ELR (cell line): ENCODE measurements around the gene CCRL2.
"Not testable (repeated sequence)": the region's sequence is repeated elsewhere in the genome, so short reads cannot be mapped to it uniquely, and the experiment has no call there.

Experiments used
- DNase-seq: peaks from one replicate; pipeline ENCODE4 v3.0.0-alpha.2; 2015; ENCODE audit warnings: low read depth

CCRL2 gene

DNA sequence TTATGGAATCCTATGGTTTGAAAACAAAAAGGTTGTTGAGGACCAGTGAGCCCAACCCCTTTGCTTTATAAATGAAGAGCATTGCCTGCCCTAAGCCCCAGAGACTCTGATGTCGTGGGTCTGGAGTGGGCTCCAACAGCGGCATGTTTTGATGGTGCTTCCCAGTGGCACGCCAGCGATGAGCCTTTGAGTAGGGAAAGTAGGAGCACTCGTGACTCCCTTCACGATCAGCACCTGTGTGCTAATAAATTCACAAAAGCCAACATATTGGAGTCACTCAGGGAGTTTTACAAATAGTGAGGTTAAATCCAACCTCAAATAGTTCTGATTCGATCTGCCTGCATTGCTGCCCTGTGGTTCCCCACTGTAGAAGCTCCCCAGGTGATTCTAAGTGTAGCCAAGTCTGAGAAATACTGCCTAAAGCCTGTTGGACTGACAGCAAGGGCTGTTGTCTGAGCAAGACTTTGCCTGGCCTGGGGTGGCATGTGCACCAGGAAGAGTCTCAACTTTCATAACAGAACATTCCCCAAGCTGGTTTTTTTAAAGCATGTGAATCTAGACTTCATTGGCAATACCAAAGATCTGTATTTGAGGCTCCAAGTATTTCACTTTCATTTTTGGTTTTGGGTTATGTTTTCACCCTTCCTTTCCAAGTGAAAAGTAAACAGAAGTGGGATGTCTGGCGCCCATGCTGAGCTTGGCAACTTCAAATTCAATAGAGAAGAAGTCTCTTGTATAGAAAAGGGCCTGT is 26.4 kb upstream of the CCRL2 start:
- DNase-seq: no peak

DNA sequence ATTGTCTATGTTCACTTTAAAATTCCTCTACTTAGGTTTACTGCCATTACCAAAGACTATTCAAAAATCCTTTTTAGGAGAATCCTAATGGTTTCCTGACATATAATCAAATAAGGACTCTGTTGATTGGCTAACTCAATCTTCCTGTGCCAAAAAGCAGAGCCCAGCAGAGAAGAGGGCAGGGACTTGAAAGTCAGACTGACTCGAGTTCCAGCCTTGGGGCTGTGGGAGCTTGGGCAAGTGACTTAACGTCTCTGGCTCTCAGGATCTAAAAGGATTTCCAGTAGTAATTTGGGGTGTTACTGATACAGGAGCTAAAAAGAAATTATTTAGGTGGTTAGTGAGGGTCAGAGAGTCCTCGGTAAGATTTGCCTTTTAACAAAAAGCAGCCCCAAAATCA is 25.4 kb upstream of the CCRL2 start:
- DNase-seq: no peak

DNA sequence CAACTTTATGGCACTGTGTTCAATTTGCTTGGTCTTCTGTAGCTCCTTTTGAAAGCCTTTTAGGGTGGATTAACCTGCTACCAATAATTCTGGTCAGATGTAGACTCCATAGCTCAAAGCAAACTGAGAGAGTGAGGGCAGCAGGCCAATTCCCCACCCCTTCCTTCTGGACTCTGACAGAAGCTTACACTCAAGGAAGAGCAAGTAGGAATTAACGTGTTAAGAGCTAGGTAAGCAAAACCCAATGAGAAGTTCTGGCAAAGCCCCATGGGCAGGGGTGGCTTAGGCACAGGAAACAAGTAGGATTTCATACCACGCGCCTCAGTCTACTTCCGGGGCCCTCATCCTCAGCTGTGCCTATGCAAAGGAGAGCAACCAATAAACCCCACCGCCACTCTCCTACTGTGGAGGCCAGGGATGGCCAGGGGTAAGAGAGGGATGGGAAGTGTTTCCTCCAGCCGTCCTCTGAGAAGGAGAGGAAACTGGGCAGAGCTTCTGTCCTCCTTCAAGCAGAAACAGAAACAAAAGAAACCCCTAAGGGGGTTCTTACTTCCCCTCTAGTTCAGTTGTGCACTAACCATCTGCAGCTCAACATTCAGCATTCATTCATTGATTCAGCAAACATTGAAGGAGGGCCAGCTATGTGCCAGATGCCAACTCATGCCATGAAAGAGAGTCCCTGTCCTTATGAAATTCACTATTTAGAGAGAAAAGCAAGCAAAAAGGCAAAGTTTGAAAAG is 23.7 kb upstream of the CCRL2 start:
- DNase-seq: no peak

DNA sequence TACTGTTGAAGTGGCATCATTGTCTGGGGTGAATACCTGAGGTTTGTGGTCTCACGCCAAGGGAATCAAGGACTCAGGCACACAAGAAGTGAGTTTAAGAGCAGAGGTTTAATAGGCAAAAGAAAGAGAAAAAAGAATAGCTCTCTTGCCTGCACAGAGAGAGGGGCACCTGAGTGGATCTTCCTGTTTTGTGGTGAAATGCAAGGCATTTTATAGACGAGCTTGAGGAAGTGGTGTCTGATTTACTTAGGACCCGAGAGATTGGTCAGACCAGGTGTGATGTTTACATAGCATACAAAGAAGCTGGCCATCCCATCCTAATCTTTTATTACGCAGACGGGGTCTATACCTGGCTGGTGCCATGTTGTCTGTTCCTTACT is 23.1 kb upstream of the CCRL2 start:
- DNase-seq: no peak

DNA sequence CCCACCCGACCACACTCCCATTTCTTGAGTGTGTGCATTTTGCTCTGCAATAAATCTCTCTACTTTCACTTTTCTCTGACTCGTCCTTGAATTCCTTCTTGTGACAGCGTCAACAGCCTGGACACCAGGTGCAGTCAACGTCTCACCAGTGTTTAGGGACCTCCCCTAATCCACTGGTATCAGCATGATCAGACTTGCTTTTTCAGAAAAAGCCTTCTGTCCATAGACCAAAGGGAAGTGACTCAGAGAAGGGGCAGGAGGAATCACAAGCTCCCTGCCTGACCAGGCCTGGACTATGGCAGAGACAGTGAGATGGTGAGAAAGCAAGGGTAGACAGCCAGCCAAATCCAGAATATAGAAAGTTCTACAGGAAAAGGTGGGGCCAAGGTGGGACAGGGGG is 20.9 kb upstream of the CCRL2 start:
- peak; percentile 87 for DNase-seq

DNA sequence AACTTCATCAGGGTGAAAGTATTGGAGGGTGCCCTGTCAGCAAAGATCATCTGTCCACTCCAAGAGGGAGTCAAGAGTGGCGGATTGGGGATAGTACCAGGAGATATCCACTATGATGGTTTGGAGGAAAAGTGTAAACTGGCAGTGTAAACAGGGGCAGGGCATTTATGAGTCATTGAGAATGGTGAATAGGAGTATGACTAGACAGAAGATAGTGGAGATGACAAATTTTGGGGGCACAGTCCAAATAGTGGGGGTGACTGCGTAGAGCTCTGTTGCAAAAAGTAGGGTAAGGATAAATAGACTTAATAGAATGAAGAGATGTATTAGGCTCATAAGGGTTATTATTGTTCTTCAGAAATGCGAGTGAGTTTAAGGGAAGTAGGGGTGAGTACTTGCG is 18.2 kb upstream of the CCRL2 start:
- not testable (repeated sequence) for DNase-seq

DNA sequence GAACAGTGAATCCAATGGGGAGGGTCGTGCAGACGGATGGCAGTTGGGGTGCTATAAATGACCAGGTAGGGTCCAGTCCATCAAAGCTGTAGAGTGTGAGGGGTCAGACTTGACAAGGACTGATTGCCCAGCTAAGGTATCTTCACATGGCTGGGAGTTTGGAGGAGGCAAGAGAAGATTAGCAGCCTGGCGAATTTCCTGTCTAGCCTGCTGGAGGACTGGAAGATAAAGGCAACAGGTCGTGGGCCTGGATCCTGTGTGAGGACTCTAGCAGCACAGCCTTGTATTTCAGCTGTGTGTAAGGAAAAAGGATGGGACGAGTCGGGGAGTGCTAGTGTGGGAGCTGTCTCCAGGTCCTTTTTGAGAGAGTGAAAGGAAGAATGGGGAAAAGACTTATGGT is 17.8 kb upstream of the CCRL2 start:
- DNase-seq: no peak

DNA sequence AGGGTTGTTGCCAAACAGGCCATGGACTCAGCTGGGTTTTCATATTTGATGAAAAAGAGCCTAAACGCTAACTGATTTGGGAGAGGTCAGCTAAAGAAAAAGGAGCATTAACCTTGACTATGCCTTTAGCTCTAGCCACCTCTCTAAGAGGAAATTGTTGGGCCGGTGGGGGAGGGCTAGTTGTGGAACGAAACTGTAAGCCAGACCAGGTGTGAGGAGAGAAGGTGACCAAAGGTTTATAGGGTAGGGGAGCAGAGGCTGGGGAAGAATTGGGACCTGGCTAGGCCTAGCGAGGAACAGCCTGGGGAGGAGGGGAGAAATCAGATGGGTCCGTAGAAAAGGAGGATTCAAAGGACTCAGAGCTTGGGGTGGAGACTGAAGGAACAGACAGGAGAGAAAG is 15.5 kb upstream of the CCRL2 start:
- DNase-seq: not testable (repeated sequence)

DNA sequence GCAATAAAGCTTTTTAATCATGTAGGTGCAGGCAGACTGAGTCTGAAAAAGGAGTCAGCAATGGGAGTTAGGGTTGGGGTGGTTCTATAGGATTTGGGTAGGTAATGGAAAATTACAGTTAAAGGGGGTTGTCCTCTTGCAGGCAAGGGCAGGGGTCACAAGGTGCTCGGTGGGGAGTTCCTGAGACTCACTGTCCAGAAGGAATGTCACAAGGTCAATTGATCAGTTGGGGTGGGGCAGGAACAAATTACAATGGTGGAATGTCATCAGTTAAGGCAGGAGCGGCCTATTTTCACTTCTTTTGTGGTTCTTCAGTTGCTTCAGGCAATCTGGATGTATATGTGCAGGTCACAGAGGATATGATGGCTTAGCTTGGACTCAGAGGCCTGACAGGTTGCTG is 14.0 kb upstream of the CCRL2 start:
- DNase-seq: no peak

DNA sequence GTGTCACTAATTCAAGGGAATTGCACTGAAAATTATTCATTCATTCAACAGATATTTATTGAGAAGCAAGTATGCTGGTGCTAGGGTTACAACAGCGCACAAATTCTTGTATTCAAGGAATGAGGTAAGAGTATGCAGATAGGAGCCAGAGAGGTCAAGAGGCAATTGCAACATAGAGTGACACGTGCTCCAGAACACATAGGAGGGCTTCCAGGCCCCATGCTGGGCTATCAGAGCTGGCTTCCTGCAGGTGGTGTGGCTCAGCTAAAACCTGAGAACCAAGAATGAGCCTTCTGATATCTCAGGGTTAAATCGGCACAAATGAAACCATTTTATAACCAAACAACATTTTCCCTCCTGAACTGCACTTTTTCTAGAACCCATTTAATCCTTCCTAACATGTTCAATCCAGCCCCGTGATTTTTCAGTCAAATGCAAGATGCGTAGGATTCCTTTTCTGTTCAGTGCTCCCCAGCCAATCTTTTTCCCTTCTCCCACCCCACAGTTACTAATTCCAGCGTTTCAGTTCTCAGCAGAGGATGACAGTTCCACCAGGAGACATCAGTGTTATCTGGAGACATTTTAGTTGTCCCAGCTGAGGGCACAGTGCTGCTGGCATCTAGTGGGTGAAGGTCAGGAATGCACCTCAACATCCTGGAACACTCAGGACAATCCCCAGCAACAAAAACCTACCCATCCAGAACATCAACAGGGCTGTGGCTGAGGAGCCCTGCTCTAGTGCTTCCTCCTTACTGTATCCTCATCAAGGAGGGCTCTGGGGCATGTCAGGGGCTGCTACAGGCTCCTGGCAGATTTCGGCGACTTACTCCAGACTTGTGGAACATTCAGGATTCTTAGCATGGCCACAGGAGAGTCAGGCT is 13.3 kb upstream of the CCRL2 start:
- peak; percentile 61 for DNase-seq

DNA sequence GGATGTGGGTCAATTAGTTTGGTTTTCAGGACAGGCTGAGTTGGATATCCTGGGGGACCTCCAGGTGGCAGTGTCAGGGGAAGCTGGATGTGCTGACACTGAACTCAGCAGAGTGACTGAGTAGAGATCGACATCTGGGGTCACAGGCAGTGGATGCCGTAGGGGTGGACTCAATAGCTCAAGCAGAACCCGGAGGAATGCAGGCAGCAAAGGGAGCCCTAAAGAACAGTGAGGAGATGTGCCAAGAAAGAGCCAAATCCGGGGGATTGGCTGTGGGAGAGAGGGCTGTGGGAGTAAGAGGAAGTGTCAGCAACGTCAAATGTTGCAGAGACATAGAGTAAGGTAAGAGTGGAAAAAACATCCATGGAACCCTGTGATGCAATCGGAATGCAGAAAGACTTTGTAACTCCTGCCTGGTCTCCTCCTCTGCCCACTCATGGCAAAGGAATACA is 11.8 kb upstream of the CCRL2 start:
- peak; percentile 43 for DNase-seq

DNA sequence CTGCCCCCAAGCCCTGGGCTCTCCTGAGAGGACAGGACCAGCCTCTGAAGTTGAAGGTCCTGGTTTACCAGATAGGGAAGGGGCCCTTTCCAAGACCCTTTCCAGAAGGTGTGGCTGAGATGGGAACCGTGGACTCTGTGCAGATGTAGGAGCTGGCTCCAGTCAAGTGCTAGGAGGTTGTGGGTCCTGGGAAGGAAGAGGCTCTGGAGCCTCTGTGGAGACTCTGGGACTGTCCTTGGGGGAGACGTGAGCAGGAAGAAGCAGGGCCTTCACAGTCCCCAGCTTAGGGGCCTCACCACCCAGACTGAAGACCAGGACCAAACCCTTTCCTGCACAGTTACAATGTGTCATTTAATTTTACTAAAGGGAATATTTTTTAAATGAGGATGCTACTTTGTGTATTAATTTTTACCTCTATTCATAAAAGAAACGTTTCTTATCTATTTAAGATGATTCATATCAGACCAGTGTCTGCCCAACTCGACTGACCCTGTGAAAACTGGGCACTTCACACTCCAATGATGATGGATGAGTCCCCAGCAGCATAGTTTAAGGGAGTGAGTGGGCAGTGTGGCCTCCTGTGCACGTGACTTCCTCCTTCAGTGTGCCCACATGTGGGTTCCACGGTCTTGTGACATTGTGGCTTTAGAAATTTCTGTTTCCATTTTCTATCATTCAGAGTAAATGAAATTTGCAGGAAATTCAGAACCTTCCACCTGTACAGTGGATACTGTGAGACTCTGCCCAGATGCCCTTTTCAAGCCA is 11.1 kb upstream of the CCRL2 start:
- DNase-seq: no peak

DNA sequence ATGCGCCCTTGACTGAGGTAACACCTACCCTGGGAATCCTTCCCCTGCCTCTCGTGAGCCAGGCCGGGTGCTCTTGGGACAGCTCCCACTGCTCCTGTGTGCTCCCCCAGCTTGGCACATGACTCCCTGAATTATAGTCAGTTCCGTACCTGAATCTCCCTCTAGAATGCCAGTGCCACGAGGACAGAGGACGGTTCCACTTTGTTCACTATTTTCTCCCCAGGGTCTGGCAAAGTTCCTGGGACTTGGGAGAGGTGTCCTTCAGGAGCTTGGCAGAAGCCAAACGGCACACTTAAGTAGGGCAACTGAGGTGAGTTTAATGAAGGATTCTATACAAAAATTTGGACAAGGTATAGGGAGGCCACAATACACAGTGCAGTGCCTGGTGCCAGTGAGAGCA is 9.9 kb upstream of the CCRL2 start:
- no peak for DNase-seq

DNA sequence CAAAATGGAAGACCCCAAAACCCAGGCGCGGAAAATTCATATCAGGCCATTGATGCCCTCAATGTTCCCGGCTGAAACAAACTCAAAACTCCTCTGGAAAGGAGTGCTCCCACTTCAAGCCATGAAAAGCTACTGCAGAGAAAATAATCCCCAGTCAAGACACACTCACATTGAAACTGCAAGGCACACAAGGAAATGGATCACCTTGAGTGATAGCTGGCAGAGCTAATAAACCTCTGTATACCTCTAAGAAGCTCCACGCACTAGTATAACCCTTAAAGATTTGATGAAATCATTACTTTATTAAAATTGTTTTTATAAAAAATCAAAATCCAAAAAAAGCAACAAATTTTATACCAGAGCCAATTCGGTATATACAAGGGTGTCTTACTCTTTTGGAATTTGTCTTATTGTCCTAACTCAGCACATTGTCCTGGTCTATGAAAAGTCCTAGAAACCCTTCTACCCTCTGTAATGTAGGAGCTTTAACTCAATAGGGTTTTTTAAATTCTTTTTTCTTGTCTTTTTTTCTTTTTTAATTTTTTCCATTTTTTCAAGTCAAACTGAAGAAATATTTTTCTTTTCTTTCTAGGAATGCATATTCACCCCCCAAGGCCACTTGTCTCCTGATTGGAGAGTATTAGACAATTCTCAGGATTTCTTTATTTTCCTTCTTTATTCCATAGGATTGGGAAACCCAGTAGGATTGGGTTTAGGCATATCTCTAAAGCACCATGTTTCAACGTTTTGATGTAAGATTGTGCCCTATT is 8.7 kb upstream of the CCRL2 start:
- no peak for DNase-seq

DNA sequence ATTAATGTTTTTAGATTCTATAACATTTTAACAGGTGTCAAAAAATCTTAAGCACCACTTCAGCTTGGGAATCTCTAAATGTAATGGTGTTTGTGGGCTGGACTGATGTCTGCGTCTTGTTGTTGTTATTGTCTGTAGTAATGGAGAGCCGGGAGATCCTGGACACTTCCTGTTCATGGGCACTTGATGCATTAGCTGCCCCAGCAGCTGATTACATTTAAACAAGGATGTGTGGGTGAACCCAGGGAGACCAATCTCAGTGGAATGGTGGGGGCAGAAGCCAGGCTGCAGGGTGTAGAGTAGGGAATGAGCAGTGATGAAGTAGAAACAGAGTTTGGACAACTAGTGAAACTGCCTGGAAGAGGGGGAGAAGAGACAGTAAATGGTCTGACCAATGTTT is 8.0 kb upstream of the CCRL2 start:
- DNase-seq: no peak

DNA sequence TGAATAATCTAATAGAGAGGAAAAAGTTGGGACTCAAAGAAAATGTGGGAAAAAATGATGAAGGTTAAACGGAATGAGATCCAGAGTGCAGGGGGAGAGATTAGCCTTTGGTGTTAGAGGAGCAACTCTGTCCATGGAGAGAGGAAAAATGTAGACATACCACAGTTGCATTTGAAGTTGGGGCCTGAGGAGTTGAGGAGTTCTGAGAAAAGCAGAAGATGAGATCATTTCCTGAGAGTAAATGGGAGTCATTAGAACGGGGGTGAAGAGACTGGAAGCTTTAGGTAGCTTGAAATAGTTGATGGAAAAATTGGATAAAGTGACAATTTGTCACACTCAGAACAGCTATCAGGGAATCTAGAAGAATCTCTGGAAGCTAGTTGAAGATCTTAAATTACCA is 7.5 kb upstream of the CCRL2 start:
- DNase-seq: peak; percentile 63

DNA sequence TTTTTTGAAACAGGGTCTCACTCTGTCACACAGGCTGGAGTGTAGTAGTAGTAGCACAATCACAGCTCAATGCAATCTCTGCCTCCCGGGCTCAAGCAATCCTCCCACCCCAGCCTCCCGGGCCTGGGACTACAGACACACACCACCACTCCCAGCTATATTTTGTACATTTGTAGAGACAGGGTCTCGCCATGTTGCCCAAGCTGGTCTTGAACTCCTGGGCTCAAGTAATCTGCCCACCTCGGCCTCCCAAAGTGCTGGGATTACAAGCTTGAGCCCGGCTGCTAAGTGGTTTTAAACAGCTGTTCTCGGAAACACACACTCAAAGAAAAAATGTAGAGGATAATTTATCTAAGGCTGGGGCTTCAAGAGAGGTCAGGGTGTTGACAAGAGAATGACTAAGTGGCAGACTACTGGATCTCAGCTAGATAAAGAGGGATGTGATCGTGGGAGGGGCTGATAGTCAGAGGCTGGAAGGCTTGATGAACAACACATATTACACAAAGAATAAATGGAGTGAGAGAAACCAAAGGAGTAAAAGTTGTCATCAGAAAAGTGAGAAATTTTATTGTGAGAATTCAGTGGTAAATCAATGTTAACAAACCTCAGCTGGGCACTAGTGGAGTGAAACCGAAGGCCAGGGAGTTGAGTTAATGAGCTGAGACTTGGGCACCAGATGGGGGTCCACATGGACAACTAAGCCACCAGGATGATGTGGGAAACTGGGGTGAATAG is 6.9 kb upstream of the CCRL2 start:
- peak; percentile 65 for DNase-seq

DNA sequence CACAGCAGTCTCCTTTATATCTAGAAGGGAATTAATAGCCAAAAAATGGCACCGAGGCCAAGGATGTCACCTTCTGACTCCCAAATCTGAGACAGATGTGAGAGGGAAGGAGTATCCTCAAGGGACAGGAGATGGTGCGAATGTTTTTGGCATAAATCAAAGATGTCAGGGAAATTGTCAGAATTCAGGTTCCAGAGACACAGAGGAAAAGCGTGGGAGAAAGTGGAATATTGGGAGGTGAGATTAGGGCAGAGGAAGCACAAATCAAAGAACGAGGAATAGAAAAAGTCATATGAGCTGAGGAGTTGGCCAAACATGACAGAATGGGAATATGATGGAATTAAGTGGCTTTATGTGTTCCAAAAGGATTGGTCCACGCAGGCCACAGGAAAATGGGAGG is 6.2 kb upstream of the CCRL2 start:
- no peak for DNase-seq

DNA sequence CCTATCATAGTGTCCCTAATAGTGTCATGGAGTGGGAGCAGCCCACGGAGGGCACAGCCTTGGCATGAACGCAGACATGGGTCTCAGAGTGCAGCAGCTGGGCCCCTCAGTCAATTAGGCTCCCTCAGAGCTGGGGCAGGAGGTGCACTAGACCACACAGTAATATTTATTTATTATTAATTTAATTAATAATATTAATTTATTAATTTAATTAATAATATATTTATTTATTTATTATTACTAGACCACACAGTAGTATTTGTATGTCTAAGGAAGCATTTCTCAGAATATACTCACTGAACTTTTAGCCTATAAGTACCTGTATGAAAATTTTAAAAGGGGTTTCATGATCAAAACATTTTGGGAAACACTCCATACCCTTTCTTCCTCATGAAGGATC is 5.5 kb upstream of the CCRL2 start:
- DNase-seq: no peak

DNA sequence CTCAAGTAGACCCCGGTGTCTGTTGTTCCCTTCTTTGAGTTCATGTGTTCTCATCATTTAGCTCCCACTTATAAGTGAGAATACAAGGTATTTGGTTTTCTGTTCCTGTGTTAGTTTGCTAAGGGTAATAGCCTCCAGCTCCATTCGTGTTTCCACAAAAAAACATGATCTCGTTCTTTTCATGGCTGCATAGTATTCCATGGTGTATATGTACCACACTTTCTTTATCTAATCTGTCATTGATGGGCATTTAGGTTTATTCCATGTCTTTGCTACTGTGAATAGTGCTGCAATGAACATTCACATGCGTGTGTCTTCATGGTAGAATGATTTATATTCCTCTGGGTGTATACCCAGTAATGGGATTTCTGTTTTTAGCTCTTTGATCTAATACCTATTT is 4.2 kb upstream of the CCRL2 start:
- not testable (repeated sequence) for DNase-seq
